Ascending aorta (tissue), 2 donors: Measurements from ENCODE around the gene SSC5D. TPM values are rescaled to one million over a fixed set of nuclear protein-coding genes. Genes with fewer than 3 reads are reported as not detected.
"Not testable (repeated sequence)": the region's sequence is repeated elsewhere in the genome, so short reads cannot be mapped to it uniquely, and the experiment has no call there.

Experiments
- DNase-seq, 2 donors: peaks; one replicate each; pipeline ENCODE4 v3.0.0-alpha.2; 2019; ENCODE audit warnings: low spot score in 2 of 2
- H3K27ac ChIP-seq, 2 donors: fragments of 200-600 bp; sonication (generic); one replicate each; pipeline ENCODE4 v1.5.1; 2016 to 2017; ENCODE audit warnings: mild to moderate bottlenecking in 1 of 2
- H3K27me3 ChIP-seq: fragments of 200-600 bp; sonication (generic); one replicate; pipeline ENCODE4 v1.5.1; 2017
- H3K36me3 ChIP-seq, 2 donors: fragments of 200-600 bp; sonication (generic); one replicate each; pipeline ENCODE4 v1.5.1; 2016
- H3K4me1 ChIP-seq, 2 donors: fragments of 200-600 bp; sonication (generic); one replicate each; pipeline ENCODE4 v1.5.1; 2016 to 2017; ENCODE audit warnings: mild to moderate bottlenecking in 1 of 2
- H3K4me3 ChIP-seq, 2 donors: fragments of 200-600 bp; sonication (generic); one replicate each; pipeline ENCODE4 v1.5.1; 2016 to 2017; ENCODE audit warnings: mild to moderate bottlenecking in 1 of 2
- H3K9me3 ChIP-seq, 2 donors: fragments of 200-600 bp; sonication (generic); one replicate each; pipeline ENCODE4 v1.5.1; 2016
- intact Hi-C: fragments of 100-400 bp; cut with DNase I; formaldehyde crosslinking; loops from one replicate; pipeline ENCODE4 v1.15.1; 2023
- total RNA-seq: library from RNA; depleted of rRNA; stranded (reverse); fragments of >200 nt; gene quantifications from one replicate; pipeline ENCODE4 v1.1.0, GENCODE V29; 2016
- TF ChIP-seq, protein P1 (sequence below), 3 experiments: fragments of 200-600 bp in 2 of 3; fragments of 450-650 bp in 1 of 3; sonication (generic) in 2 of 3; IDR thresholded peaks; one replicate each; pipeline ENCODE4 v1.5.1; 2016 to 2019; ENCODE audit warnings: antibody characterized with exemption in 3 of 3, mild to moderate bottlenecking in 1 of 3, moderate library complexity in 1 of 3

SSC5D gene
- total RNA-seq, 1 donor from 2014 or later, result 22.4 TPM

DNA sequence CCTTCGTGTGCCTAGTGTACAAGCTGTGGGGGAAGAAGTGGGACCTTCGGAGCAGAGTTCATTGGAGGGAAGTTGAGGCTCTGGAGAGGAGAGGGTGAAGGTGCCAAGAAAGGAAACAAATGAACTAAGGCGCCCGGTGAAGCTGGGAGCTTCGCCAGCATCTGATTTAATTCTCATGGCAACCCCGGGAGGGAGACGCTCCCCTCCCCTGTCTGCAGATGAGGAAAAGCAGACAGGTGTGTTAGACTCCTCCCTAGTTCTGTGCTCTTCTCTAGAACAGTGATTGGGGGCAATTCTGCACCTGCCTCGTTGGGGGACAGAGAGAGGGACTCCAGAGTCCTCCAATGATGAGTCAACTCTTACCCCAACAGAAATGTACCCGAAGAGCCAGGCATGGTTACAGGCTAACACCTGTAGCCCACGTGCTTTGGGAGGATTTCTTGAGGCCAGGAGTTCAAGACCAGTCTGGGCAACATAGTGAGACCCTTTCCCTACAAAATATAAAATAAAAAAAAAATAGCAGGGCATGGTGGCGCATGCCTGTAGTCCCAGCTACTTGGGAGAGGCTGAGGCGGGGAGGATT is 4.2 kb downstream of the SSC5D start:
- Histone ChIP-seq H3K27ac (no peak overlapping the region), H3K36me3 (no peaks in the 10 kb centered on the region), H3K4me3 (no peak overlapping the region), H3K27me3 (no peaks in the 10 kb centered on the region), H3K4me1 (peaks cover 4 to 10% of the 10 kb centered on the region in 2 donors), H3K9me3 (no peaks in the 10 kb centered on the region)
- TF ChIP-seq, protein P1, sequence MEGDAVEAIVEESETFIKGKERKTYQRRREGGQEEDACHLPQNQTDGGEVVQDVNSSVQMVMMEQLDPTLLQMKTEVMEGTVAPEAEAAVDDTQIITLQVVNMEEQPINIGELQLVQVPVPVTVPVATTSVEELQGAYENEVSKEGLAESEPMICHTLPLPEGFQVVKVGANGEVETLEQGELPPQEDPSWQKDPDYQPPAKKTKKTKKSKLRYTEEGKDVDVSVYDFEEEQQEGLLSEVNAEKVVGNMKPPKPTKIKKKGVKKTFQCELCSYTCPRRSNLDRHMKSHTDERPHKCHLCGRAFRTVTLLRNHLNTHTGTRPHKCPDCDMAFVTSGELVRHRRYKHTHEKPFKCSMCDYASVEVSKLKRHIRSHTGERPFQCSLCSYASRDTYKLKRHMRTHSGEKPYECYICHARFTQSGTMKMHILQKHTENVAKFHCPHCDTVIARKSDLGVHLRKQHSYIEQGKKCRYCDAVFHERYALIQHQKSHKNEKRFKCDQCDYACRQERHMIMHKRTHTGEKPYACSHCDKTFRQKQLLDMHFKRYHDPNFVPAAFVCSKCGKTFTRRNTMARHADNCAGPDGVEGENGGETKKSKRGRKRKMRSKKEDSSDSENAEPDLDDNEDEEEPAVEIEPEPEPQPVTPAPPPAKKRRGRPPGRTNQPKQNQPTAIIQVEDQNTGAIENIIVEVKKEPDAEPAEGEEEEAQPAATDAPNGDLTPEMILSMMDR (IDR thresholded peaks at IDR 0.05), result no peak
- DNase-seq, result no peak
- intact Hi-C loops, result no loop called here

DNA sequence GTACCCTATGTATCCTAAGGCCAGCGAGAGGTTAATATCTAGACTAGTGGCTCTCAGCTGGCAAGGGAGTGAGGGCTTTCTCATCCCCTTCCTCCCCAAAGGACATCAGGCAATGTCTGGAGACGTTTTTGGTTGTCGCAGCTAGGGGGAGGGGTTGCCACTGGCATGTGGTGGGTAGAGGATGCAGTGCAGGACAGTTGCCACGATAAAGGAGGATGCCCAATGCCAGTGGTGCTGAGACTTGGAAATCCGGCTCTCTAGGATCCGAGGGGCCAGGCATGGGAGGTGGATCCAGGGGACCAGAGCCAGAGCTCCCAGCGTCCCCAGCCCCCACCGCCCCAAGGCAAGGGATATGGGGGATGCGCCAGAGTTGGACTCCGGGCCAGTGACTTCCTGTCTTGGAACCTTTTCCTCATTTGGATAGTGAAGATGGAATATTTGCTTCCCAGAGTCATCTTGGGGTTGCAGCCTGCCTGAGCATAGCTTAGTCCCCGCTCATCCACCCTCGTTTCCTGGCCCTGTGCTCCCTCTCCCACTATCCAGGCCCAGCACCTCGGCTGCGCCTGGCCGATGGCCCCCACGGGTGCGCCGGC is 4.9 kb downstream of the SSC5D start:
- intact Hi-C loops, result no loop called here
- peak overlapping the region in 1 of 2 donors; percentile 57 for H3K27ac ChIP-seq
- TF ChIP-seq, protein P1 (IDR thresholded peaks at IDR 0.05), result no peak
- no peak for DNase-seq
- no peaks in the 10 kb centered on the region for H3K27me3 ChIP-seq
- peak overlapping the region in 1 of 2 donors; percentile 5 for H3K4me3 ChIP-seq
- H3K9me3 ChIP-seq, result no peaks in the 10 kb centered on the region
- H3K4me1 ChIP-seq, result peaks cover 0 to 5% of the 10 kb centered on the region in 2 donors
- no peaks in the 10 kb centered on the region for H3K36me3 ChIP-seq

DNA sequence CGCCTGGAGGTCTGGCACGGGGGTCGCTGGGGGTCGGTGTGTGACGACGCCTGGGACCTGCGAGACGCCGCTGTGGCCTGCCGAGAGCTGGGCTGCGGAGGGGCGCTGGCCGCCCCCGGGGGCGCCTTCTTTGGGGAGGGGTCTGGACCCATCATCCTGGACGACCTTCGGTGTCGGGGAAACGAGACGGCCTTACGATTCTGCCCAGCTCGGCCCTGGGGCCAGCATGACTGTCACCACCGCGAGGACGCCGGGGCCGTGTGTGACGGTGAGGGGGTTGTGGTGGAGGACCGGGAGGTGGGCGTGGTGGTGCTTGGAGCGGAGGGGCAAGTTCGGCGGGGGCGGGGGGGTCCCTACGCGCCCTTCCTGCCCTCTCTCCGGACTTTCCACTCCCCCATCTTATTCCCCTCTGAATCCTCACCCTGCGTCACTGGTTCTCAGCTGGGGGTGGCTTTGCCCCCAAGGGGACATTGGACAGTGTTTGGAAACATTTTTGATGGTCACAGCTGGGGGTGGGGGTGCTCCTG is 5.5 kb downstream of the SSC5D start:
- no peaks in the 10 kb centered on the region for H3K27me3 ChIP-seq
- TF ChIP-seq, protein P1 (IDR thresholded peaks at IDR 0.05), result no peak
- peak overlapping the region in 1 of 2 donors; percentile 5 for H3K4me3 ChIP-seq
- no peaks in the 10 kb centered on the region for H3K9me3 ChIP-seq
- no peak for DNase-seq
- H3K4me1 ChIP-seq, result no peaks in the 10 kb centered on the region
- H3K36me3 ChIP-seq, result no peaks in the 10 kb centered on the region
- H3K27ac ChIP-seq, result peak overlapping the region in 1 of 2 donors; percentile 57
- intact Hi-C loops, result no loop called here

GRCh38 chr19:55494172-55494761 is 6.0 kb downstream of the SSC5D start:
- Histone ChIP-seq H3K4me1 (no peaks in the 10 kb centered on the region), H3K9me3 (no peaks in the 10 kb centered on the region), H3K36me3 (no peaks in the 10 kb centered on the region), H3K27me3 (no peaks in the 10 kb centered on the region), H3K4me3 (peak overlapping the region in 1 of 2 donors; percentile 5), H3K27ac (peak overlapping the region in 1 of 2 donors; percentile 36)
- intact Hi-C loops, result no loop called here
- DNase-seq, result no peak
- TF ChIP-seq, protein P1 (IDR thresholded peaks at IDR 0.05), result no peak

- H3K4me3 ChIP-seq, result no peak overlapping the region
- no peaks in the 10 kb centered on the region for H3K36me3 ChIP-seq
- DNase-seq, result no peak
- no peaks in the 10 kb centered on the region for H3K4me1 ChIP-seq
- H3K27ac ChIP-seq, result no peak overlapping the region
- H3K27me3 ChIP-seq, result no peaks in the 10 kb centered on the region
- intact Hi-C loops, result no loop called here
- H3K9me3 ChIP-seq, result no peaks in the 10 kb centered on the region
- TF ChIP-seq, protein P1 (IDR thresholded peaks at IDR 0.05), result no peak
Measured at GRCh38 chr19:55495646-55496349, 7.6 kb downstream of the SSC5D start.

DNA sequence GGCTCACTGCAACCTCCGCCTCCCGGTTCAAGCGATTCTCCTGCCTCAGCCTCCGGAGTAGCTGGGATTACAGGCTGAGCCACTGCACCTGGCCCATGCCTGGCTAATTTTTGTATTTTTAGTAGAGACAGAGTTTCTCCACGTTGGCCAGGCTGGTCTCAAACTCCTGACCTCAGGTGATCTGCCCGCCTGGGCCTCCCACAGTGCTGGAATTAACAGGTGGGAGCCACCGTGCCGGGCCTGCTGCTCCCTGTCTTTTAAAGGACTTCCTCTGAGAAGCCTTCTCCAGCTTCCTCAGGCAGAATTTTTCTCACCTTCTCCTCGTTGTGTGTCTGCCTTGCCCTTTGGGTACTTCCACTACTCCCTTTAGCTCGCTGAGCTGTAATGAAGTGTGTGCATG is 8.6 kb downstream of the SSC5D start:
- H3K27ac ChIP-seq, H3K36me3 ChIP-seq, H3K4me3 ChIP-seq, H3K9me3 ChIP-seq, H3K27me3 ChIP-seq, intact Hi-C loops, DNase-seq, H3K4me1 ChIP-seq: not testable (repeated sequence)
